K562 (cell line): ENCODE measurements around the gene RBM27. TPM values are rescaled to one million over a fixed set of nuclear protein-coding genes. Genes with fewer than 3 reads are reported as not detected.
A peak's percentile ranks its signal among the peaks of the same experiment; 100 is the strongest.

ENCODE experiments used
- CHCHD3 ChIP-seq: fragments of 250-450 bp; sonication (Bioruptor Pico); IDR thresholded peaks from 2 replicates; pipeline ENCODE4 v2.1.2; 2022; ENCODE audit warnings: mild to moderate bottlenecking
- CREB3 ChIP-seq: fragments of 450-650 bp; conservative IDR thresholded peaks from 2 replicates; pipeline ENCODE4 v1.6.1; 2016; ENCODE audit warnings: missing genetic modification characterization, low read depth, mild to moderate bottlenecking, missing compliant biosample characterization, moderate library complexity
- CREB5 ChIP-seq: fragments of 250-450 bp; sonication (Bioruptor Pico); IDR thresholded peaks from 2 replicates; pipeline ENCODE4 v1.5.0; 2020; ENCODE audit warnings: mild to moderate bottlenecking
- DDX20 ChIP-seq: fragments of 450-650 bp; IDR thresholded peaks from 2 replicates; pipeline ENCODE4 v1.6.1; 2016; ENCODE audit warnings: missing genetic modification characterization, low read depth, mild to moderate bottlenecking, missing compliant biosample characterization, moderate library complexity
- EHMT2 ChIP-seq: fragments of 450-650 bp; IDR thresholded peaks from 2 replicates; pipeline ENCODE4 v1.6.1; 2018; ENCODE audit warnings: antibody characterized with exemption
- ETV1 ChIP-seq: fragments of 450-650 bp; conservative IDR thresholded peaks from 2 replicates; pipeline ENCODE4 v1.6.1; 2016; ENCODE audit warnings: missing genetic modification characterization, control low read depth, low read depth, missing compliant biosample characterization
- GTF2B ChIP-seq: IDR thresholded peaks from 2 replicates; pipeline ENCODE4 v1.6.1; 2011; ENCODE audit not compliant: insufficient read length; ENCODE audit errors: extremely low read depth
- HES1 ChIP-seq: fragments of 450-650 bp; IDR thresholded peaks from 2 replicates; pipeline ENCODE4 v1.6.1; 2016; ENCODE audit warnings: low read depth, mild to moderate bottlenecking, moderate library complexity
- HLTF ChIP-seq: fragments of 450-650 bp; IDR thresholded peaks from 2 replicates; pipeline ENCODE4 v1.6.1; 2016
- HMG20B ChIP-seq: fragments of 250-450 bp; sonication (Bioruptor Pico); IDR thresholded peaks from 2 replicates; pipeline ENCODE4 v1.5.0; 2021; ENCODE audit warnings: mild to moderate bottlenecking
- LARP7 ChIP-seq: fragments of 450-650 bp; IDR thresholded peaks from 2 replicates; pipeline ENCODE4 v1.6.1; 2016
- MCM7 ChIP-seq, 2 experiments: fragments of 450-650 bp; IDR thresholded peaks; 2 replicates each; pipeline ENCODE4 v1.6.1; 2016 to 2018
- POLR2AphosphoS5 ChIP-seq: IDR thresholded peaks from 2 replicates; pipeline ENCODE4 v1.6.1; 2011; ENCODE audit warnings: mild to moderate bottlenecking, low read depth, low read length, moderate library complexity; ENCODE audit not compliant: control insufficient read depth, insufficient read depth
- POLR2H ChIP-seq: IDR thresholded peaks from 2 replicates; pipeline ENCODE4 v1.6.1; 2016; ENCODE audit warnings: missing genetic modification characterization, low read depth, mild to moderate bottlenecking, control low read depth, missing compliant biosample characterization, moderate library complexity
- TEAD2 ChIP-seq: fragments of 450-650 bp; IDR thresholded peaks from 2 replicates; pipeline ENCODE4 v1.6.1; 2016; ENCODE audit warnings: missing genetic modification characterization, control low read depth, missing compliant biosample characterization
- XRCC3 ChIP-seq: fragments of 450-650 bp; IDR thresholded peaks from 2 replicates; pipeline ENCODE4 v1.6.1; 2017; ENCODE audit warnings: mild to moderate bottlenecking, moderate library complexity
- ZNF184 ChIP-seq: sonication (generic); formaldehyde crosslinking; IDR thresholded peaks from 2 replicates; pipeline ENCODE4 v1.5.0; 2020; ENCODE audit warnings: missing genetic modification reagents
- ZNF232 ChIP-seq: sonication (generic); formaldehyde crosslinking; IDR thresholded peaks from 2 replicates; pipeline ENCODE4 v1.8.0; 2022; ENCODE audit warnings: mild to moderate bottlenecking, missing genetic modification reagents
- ZNF280A ChIP-seq: fragments of 450-650 bp; IDR thresholded peaks from 2 replicates; pipeline ENCODE4 v1.6.1; 2018; ENCODE audit warnings: mild to moderate bottlenecking, low read depth; ENCODE audit not compliant: partially characterized antibody
- ZNF668 ChIP-seq: fragments of 250-450 bp; sonication (Bioruptor Pico); IDR thresholded peaks from 2 replicates; pipeline ENCODE4 v1.8.0; 2022; ENCODE audit warnings: mild to moderate bottlenecking, inconsistent platforms
- polyA plus RNA-seq, 8 experiments: library from polyadenylated mRNA; depleted of rRNA in 4 of 8; stranded (reverse) in 5 of 8; unstranded in 3 of 8; fragments of >200 nt; fragmentation: Nextera tagmentation in 2 of 8; fragmentation: Illumina TruSeq in 1 of 8; extraction: Ambion mirVana in 2 of 8; extraction: Trizol in 1 of 8; gene quantifications; 2 replicates each; pipeline versions ENCODE4 v1.2.1 to v1.2.3, GENCODE V29; 2011 to 2014; ENCODE audit warnings: inconsistent platforms in 1 of 8, missing spikeins in 1 of 8
- total RNA-seq, 7 experiments: library from RNA; depleted of rRNA in 6 of 7; stranded (reverse); fragments of >200 nt in 6 of 7; fragmentation: Illumina TruSeq in 2 of 7; extraction: Trizol in 2 of 7; gene quantifications; 2 replicates each; pipeline versions ENCODE4 v1.2.1 to v1.2.3, GENCODE V29; 2011 to 2021; ENCODE audit warnings: low replicate concordance in 1 of 7

The RBM27 gene
- total and polyA plus RNA-seq, 9 of the 15 experiments (the other 6 are each of a cell fraction or from before 2014, with no cell fraction given), result 5.3 to 45.4 (median 29.1) TPM

- TF ChIP-seq HMG20B (CRISPR knock-in tag) (no peak), ETV1 (tag) (peak; percentile 76), HES1 (no peak), EHMT2 (no peak), CHCHD3 (no peak), HLTF (no peak), LARP7 (no peak), TEAD2 (tag) (peak; percentile 47; the same call in 1 of the 2 replicates), CREB5 (CRISPR knock-in tag) (no peak), GTF2B (no peak), ZNF232 (CRISPR knock-in tag) (no peak; the same call in 1 of the 2 replicates), CREB3 (tag) (no peak), MCM7 (IDR thresholded peaks at IDR 0.05) (no peak), POLR2H (0 out of 2 replicates have a peak, but pooled peaks have one; percentile 39), ZNF280A (no peak), XRCC3 (no peak), POLR2AphosphoS5 (peak; percentile 86), ZNF184 (CRISPR knock-in tag) (no peak), ZNF668 (CRISPR knock-in tag) (no peak), DDX20 (tag) (no peak)
Measured at GRCh38 chr5:146203011-146203871, at the start of gene RBM27 (continued).
